Adrenal gland (tissue), 5 donors: ENCODE results near the gene PLXNA1.

Experiments used
- POLR2A ChIP-seq, 2 donors: fragments of 450-650 bp; IDR thresholded peaks; one replicate each; pipeline ENCODE4 v1.6.1; 2017; ENCODE audit warnings: antibody characterized with exemption in 2 of 2, mild to moderate bottlenecking in 2 of 2, moderate library complexity in 1 of 2
- TF ChIP-seq, protein P1 (sequence below), 6 experiments: fragments of 450-650 bp in 4 of 6; fragments of 200-600 bp in 2 of 6; sonication (generic) in 1 of 6; IDR thresholded peaks; 1 replicate in 5 of 6; 2 replicates in 1 of 6; pipeline versions ENCODE4 v1.5.1 to v1.8.0; 2016 to 2021; ENCODE audit warnings: antibody characterized with exemption in 6 of 6, mild to moderate bottlenecking in 2 of 6, moderate library complexity in 1 of 6
- donor health status: DM: no; HTN: no; CAD: no.

DNA sequence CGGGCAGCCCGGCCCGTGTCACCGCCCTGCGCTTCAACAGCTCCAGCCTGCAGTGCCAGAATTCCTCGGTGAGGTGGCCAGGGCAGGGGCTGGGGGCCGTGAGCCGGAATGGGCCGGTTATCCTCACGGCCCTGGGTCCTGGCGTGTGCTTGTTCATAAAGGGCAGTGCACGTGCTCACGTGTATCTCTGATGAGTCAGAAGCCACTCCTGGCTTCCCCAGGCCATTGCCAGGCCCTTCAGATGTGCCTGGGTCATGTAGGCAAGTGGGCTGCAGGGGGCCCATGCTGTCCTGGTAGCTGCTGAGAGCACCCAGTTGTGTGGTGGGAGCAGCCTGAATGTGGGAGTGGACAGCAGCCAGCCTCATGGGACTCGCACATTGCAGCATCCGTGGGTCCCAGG, 29.2 kb downstream of the PLXNA1 start:
- TF ChIP-seq, protein P1, sequence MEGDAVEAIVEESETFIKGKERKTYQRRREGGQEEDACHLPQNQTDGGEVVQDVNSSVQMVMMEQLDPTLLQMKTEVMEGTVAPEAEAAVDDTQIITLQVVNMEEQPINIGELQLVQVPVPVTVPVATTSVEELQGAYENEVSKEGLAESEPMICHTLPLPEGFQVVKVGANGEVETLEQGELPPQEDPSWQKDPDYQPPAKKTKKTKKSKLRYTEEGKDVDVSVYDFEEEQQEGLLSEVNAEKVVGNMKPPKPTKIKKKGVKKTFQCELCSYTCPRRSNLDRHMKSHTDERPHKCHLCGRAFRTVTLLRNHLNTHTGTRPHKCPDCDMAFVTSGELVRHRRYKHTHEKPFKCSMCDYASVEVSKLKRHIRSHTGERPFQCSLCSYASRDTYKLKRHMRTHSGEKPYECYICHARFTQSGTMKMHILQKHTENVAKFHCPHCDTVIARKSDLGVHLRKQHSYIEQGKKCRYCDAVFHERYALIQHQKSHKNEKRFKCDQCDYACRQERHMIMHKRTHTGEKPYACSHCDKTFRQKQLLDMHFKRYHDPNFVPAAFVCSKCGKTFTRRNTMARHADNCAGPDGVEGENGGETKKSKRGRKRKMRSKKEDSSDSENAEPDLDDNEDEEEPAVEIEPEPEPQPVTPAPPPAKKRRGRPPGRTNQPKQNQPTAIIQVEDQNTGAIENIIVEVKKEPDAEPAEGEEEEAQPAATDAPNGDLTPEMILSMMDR (IDR thresholded peaks at IDR 0.05) = no peak
- no peak for TF ChIP-seq POLR2A (IDR thresholded peaks at IDR 0.05)
